ENCODE results near the gene PCED1B. TPM values are rescaled to one million over a fixed set of nuclear protein-coding genes. Genes with fewer than 3 reads are reported as not detected.
"Not testable (repeated sequence)": the region's sequence is repeated elsewhere in the genome, so short reads cannot be mapped to it uniquely, and the experiment has no call there.

The PCED1B gene, protein sequence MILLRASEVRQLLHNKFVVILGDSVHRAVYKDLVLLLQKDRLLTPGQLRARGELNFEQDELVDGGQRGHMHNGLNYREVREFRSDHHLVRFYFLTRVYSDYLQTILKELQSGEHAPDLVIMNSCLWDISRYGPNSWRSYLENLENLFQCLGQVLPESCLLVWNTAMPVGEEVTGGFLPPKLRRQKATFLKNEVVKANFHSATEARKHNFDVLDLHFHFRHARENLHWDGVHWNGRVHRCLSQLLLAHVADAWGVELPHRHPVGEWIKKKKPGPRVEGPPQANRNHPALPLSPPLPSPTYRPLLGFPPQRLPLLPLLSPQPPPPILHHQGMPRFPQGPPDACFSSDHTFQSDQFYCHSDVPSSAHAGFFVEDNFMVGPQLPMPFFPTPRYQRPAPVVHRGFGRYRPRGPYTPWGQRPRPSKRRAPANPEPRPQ
- total RNA-seq = 1.7 TPM

DNA sequence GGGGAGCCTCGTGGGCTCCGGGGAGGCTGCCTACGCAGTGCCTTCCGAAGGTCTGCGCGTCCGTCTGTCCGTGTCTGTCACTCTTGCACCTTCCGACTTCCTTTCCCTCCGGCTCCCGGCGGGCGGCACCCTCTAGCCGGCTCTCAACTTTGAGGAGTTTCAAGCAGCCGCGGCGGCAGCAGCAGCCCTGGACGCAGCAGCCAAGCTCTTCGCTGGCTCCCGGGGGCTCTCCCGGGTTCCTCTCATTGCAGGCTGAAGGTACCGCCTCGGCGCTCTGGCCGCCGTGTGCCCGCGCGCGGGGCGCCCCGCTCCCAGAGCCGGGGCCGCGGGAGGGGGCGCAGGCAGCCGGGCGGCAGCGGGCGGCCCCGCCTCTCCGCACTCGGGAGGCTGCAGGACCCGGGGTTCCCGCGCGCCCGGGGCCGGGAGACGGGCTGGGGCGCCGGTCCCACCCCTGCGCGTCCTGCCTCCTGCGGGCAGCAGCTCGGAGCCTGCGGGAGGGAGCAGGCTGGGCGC, at the start of gene PCED1B, which contains the start of gene AMIGO2:
Gene PCED1B, plus strand, starts transcription at position 154 of the 513 bp plus-strand sequence. CDS start 155,443 bp downstream, outside the sequence.
Gene AMIGO2, minus strand, starts transcription at position 492 of the 513 bp plus-strand sequence. CDS start 957 bp downstream, outside the sequence.
- peak; percentile 71 for ATAC-seq

DNA sequence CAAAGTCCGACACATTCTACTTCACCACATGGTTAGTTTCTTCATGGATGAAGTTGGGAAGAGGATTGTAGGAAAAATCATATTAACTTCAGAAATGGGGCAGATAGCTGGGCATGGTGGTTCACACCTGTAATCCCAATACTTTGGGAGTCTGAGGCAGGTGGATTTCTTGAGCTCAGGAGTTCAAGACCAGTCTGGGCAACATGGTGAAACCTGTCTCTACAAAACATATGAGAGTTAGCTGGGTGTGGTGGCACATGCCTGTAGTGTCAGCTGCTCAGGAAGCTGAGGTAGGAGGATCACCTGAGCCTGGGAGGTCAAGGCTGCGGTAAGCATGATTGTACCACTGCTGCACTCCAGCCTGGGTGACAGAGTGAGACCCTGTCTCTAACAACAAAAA, 49.5 kb upstream of the PCED1B start:
- no peak for ATAC-seq

DNA sequence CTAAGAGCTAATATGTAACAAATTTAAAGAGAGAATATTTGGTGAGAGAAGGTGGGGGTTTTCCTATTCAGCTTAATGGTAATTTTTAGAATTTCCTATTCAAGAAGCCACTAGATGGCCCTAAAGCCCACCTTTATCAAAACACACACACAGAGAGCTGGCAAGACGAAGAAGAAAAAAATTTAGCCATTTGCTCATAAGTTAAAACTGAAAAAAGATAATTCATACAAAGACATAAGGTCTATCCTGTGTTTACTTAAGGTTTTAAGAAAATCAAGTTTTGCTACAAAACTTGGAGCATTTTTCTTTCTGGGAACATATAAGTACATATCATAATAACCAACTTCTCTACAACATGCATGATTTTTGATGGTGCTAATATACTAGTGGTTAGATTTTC, 46.8 kb upstream of the PCED1B start:
- peak; percentile 53 for ATAC-seq

DNA sequence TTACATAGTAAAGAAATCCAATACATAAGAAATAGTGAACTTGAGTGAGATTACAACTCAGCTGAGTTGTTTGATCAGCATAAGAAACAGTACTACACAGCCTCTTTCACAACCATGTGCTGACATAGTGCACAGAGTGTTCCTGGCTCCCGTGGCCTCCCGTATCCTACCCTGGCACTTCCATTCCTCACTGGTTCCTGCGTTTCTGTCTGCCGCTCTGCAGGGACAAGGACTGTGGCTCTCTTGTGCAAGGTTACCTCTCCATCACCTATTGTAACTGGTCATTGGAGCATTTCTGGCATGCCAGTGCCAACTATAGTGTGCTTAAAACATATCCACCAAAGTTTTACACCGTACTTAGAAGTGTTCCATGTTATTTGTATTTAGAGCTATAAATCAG, 46.3 kb upstream of the PCED1B start:
- ATAC-seq = peak; percentile 36

DNA sequence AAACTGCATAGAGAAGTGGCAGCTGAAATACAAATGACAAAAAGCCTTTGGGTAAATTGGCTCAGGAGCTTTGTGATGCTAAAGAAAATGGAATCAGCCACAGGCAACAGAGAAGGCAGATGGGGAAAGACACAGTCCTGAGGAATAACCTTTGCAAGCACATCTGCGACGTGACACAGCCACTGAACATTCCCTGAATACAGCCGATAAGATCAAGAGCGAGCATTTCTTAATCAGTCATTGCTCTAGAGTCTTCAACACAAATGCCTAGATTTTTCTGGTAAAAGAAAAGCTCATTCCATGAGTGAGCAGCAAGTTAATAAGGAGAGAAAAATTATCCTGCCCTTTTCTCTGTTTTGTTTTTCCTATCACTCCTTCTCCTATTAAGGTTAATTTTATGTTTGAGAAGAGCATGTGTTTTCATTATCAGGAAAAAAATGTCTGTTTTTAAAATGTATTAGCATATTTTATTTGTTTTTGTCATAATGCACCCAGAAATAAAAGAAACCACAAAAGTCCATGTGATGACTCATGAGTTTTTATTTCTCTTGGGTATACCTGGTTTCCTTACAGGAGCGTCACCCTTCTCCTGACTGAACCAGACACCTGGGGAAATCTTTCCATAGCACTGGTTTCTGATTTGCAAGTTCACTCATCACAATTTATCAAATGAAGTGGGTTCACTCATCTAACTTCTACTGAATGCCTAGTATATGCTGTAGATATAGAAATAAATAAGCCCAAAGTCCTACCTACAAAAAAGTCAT, 45.4 kb upstream of the PCED1B start:
- ATAC-seq = no peak

DNA sequence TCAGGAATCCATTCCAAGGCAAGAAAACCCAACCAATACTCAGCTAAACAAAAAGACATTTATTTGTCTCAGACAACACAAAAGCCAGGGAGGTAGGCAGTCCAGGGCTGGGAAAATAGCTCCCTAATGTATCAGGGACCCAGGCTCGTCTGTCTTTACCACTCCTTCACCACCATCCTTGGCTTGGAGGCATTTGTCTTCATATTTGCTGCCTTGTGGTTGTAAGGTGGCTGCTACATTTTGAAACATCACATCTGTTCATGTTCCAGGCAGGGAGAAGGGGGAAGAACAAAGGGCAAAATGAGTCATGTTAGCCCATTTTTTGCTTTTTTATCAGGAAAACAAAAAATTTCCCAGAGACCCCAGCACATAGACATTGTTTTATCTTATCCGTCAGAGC, 44.8 kb upstream of the PCED1B start:
- ATAC-seq = no peak

DNA sequence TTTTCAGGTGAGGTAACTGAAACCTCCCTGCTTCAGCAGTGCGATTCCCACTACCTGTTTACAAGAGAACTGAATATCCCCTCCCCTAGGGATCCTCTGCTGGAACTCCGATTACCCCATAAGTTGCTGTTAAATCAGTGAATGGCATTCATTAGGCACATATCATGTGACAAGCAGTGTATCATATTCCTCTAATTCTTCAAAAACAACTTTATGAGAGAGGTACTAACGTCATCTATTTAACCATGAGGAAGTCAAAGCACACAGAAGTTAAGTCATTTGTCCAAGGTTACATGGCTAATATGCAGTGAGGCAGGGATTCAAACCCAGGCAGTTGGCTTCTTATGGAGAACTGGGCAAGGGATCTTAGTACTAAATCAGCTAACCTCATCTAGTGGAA, 43.9 kb upstream of the PCED1B start:
- no peak for ATAC-seq

DNA sequence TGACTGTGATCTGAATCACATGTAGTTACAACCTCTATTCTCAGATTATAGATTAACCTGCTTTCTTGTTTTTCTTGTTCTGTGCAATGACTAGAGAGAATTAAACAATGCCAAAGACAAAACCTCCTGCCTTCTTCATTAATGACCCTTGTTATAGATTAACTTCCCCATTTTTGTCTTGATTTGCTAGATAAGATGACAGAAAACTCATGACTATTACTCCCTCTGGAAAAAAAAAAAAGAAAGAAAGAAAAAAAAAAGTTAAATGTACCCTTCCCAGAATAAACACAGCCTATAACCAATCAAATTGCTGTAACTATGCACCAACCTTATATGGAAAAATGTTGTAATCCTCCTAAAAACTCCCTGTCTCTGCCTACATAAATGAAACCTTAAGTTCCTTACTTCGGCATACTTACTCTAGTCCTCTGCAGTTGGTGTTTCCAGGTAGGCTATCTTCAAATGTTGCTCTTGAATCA, 41.1 kb upstream of the PCED1B start:
- ATAC-seq = peak; percentile 65

DNA sequence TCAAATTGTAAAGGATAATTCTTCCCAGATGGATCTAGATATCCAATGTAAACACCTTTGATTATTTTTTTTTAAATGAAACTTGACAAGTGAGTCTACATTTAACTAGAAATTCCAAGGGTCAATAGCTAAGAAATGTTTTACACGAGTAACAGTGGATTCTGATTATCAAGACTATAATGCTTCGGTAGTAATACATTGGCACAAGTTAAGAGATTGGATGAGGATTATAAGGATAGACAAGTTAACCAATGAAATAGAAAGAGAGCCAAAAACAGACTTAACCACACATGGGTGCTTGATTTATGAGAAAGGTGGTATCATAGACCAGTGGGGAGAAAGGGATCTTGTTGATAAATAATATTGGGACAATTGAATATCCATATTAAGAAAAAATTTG, 40.3 kb upstream of the PCED1B start:
- no peak for ATAC-seq

DNA sequence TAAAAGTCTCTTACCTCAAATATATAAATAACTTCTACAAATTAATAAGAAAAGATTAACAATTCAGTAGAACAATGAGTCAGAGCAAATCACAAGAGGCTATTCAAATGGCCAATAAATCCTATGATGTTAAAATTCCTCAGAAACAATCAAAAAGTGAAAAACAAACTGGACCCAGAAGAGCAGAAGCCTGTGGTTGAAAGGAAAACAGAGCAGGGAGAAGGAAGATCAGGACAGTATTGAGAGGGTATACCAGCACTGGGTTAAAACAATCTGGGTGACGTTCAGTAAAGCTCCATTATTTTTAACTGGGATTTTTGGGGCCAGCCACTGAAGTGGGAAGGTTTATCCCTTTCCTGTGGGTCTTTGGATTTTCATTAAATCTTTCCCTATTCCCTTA, 39.7 kb upstream of the PCED1B start:
- ATAC-seq = no peak

DNA sequence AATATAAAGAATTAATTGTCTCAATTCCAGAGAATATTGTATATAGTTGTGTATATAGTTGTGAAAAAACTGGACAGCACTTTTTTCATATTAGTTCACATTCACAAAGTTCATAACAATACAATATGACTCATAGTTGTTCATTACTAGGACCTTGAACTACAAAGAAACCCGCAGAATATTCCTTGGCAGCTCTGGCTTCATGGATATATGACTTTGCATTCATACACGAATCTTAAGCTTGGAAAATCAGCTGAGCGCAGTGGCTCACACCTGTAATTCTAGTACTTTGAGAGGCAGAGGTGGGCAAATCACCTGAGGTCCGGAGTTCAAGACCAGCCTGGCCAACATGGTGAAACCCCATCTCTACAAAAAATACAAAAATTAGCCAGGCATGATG, 38.1 kb upstream of the PCED1B start:
- ATAC-seq = no peak

DNA sequence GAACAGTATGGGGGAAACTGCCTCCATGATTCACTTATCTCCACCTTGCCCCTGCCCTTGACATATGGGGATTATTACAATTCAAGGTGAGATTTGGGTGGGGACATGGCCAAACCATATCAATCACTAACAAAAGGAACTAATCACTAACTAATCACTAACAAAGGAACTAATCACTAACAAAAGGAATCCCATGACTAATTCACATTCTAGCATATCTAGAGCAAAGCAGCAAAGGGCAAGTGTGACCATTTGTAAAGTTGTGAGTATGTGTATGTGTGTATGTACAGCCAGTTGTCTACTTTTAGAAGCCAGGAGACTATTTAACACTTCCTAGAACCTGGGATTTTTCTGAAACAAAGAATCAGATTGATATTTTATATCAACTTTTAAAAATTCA, 30.9 kb upstream of the PCED1B start:
- no peak for ATAC-seq

DNA sequence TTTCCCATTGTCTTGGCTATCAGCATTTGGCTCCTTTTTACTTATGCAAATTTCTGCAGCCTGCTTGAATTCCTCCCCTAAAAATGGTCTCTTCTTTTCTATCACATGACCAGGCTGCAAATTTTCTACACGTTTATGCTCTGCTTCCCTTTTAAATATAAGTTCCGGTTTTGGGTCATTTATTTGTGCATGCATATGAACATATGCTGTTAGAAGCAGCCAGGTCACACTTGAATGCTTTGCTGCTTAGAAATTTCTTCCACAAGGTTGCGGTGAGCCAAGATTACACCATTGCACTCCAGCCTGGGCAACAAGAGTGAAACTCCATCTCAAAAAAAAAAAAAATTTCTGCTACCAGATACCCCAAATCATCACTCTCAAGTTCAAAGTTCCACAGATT, 28.1 kb upstream of the PCED1B start:
- not testable (repeated sequence) for ATAC-seq

DNA sequence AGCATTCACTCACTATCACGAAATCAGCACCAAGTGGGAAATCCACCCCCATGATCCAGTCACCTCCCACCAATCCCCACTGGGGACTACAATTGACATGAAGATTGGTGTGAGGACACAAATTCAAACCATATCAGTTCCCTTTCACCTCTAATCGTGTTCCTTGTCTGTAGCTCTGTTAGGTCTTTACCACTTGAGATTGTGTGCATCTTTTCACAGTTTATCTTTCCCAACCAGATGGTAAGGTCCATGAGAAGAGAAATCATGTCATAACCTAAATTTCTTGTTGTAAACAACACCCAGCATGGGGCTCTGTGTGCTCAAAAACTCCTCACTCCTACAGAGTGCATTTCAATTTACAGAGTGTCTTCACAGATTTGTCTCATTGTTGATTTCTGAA, 27.1 kb upstream of the PCED1B start:
- no peak for ATAC-seq

DNA sequence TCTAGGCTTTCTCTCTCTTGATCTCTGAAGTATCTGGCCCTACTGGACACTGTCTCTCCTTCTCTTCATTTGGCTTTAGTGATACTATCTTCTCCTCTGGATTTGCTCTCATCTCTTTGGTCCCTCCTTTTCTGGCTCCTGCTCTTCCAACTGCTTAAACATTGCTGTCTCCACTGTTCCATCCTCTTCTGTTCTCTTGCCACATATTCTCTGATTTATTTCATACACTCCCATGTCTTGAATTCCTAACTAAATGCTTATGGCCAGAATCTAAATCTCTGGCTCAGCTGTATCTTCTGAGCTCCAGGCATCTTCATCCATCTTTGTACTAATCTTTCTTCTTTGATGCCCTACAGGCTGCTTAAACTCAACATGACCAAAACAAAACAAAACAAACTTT, 25.5 kb upstream of the PCED1B start:
- no peak for ATAC-seq

DNA sequence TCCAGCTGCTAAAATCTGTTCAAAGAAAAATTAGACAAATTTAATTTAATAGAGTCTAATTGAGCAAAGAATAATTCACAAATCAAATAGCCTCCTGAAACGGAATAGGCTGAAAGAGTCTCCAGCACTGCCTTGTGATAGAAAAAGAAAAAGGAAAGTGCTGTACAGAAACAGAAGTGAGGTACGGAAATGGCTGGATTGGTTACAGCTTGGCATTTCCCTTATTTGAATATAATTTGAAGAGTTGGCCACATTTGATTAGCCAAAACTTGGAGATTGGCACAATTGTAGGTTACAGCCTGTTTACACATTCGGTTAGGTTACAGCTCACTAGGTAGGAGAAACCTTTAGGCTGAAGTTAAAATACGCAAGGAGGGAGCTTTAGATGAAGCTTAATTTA, 24.8 kb upstream of the PCED1B start:
- no peak for ATAC-seq

DNA sequence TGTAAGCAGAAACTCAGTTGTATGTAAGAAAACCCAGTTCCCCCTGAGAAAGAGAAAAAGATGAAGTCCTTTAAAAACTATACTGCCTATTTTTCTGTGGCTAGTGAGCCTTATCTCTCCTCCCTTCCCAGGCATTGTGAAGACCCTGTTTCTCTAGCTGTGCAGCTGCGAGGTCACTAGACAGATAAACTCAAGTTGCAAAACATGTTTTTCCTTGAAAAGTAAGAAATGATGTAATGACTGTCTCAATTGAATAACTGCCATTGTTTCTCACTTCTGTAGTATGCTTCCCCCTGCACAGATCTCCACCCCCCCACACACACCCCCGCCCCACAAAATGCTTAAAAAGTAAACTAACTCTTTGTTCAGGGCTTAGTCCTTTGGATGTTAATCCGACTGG, 23.6 kb upstream of the PCED1B start:
- ATAC-seq = not testable (repeated sequence)

DNA sequence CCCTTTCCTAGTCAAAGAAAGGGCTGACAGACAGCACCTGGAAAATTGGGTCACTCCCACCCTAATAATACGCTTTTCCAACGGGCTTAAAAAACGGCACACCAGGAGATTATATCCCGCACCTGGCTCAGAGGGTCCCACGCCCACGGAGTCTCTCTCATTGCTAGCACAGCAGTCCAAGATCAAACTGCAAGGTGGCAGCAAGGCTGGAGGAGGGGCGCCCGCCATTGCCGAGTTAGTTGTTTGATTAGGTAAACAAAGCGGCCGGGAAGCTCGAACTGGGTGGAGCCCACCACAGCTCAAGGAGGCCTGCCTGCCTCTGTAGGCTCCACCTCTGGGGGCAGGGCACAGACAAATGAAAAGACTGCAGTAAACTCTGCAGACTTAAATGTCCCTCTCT, 22.5 kb upstream of the PCED1B start:
- not testable (repeated sequence) for ATAC-seq

DNA sequence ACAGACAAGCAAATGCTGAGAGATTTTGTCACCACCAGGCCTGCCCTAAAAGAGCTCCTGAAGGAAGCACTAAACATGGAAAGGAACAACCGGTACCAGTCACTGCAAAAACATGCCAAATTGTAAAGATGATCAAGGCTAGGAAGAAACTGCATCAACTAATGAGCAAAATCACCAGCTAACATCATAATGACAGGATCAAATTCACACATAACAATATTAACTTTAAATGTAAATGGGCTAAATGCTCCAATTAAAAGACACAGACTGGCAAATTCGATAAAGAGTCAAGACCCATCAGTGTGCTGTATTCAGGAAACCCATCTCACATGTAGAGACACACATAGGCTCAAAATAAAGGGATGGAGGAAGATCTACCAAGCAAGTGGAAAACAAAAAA, 20.8 kb upstream of the PCED1B start:
- ATAC-seq = not testable (repeated sequence)

DNA sequence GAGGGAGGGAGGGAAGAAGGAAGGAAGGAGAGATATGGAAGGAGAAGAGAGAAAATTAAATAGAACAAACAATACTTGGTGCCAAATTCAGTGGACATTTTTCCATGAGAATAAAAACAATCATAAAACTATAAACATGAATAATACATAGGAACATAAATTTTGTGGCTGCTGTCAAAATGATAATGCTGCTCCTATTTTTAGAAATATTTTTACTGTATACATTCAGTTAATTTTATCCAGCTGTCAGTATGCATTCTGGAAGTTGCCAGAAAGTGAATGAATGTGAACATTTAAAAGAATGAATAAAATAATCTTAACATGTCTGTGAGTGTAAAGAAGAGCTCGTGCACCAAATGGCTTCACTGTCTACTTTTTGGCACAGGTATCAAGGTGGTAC, 13.9 kb upstream of the PCED1B start:
- no peak for ATAC-seq

DNA sequence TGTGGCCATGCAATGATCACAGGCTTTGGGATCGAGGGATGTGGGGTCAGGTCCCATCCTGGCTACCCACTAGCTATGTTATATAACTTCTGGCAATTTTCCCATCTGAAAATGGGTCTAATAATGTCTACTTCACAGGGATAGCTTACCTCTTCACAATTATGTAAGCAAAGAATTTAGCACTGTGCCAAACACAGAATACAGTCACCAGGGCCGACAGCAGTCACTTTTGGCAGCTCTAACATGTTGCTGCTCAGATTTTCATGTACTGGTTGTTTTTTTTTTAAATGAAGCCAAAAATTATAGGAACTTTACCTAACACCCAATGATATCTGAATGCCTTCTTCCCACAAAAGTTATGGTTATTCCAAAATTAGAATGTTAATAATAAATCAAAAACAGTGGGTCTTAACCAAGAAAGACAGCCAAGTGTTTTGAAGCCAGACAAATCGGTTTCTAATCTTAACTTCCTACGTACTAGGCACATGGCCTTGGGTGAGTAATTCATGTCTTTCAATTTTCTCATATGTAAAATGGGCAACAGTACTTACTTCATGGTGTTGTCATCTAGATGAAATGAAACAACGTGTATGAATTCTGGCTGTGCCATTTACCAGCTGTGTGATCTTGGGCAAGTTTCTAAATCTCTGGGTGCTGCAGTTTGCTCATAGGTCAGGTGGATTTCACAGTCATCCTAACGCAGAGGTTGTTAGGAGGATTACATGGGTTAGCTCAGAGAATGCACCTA, 13.0 kb upstream of the PCED1B start:
- peak; percentile 59 for ATAC-seq

DNA sequence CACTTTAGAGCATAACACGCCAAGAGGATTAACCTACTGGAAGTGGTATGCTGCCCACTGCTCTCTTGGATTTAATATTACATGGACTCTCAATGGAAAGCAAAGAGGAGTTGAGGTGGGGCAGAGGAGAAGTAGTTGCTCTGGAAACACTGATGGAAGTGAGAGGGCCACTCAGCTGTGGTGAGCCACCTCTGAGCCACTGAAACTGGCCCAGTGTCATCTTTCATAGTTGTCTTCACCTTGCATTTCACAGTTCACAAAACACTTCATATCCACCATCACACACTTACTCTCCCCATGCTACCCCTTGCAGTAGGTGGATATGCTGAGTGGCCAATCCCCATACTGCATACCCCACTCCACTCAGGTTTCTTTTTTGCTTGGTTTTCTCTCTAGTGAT, 12.2 kb upstream of the PCED1B start:
- no peak for ATAC-seq
